Esophagus mucosa (tissue), 1 donor: ENCODE measurements around the gene MED7. TPM values are rescaled to one million over a fixed set of nuclear protein-coding genes. Genes with fewer than 3 reads are reported as not detected.
"Not testable (repeated sequence)": the region's sequence is repeated elsewhere in the genome, so short reads cannot be mapped to it uniquely, and the experiment has no call there.

Experiments
- ATAC-seq: fragments of 200-7000 bp; cut with Tn5 transposase; one replicate; pipeline ENCODE4 v1.9.1; 2020
- total RNA-seq: library from RNA; stranded (reverse); gene quantifications from one replicate; pipeline ENCODE4 v1.2.4, GENCODE V29; 2023
- donor health status: DM: yes; HTN: yes; CAD: no.

The MED7 gene
- total RNA-seq = 6.4 TPM

GRCh38 chr5:157142317-157143126 lies at the start of gene MED7:
MED7 (minus strand) TSS chr5:157142865; CDS start chr5:157139431, 3,434 bp downstream.
- peak; percentile 100 for ATAC-seq

- ATAC-seq = no peak
These were observed 46.6 kb upstream of the MED7 start for GRCh38 chr5:157189223-157189622.

- ATAC-seq = no peak
These were observed 45.6 kb upstream of the MED7 start for GRCh38 chr5:157188270-157188669.

- ATAC-seq = no peak
These were observed 44.5 kb upstream of the MED7 start for GRCh38 chr5:157187046-157187754.

GRCh38 chr5:157186309-157187045 lies 43.8 kb upstream of the MED7 start:
- ATAC-seq = no peak

GRCh38 chr5:157185122-157185521 lies 42.5 kb upstream of the MED7 start:
- not testable (repeated sequence) for ATAC-seq

- no peak for ATAC-seq
These were observed 41.5 kb upstream of the MED7 start for GRCh38 chr5:157184117-157184670.

GRCh38 chr5:157182143-157182757 lies 39.6 kb upstream of the MED7 start:
- no peak for ATAC-seq

- no peak for ATAC-seq
These were observed 38.0 kb upstream of the MED7 start, which contains the start of gene ITK for GRCh38 chr5:157180374-157181264. ITK (plus strand) TSS chr5:157180840; CDS start chr5:157180978, 138 bp downstream.

GRCh38 chr5:157178966-157179365 lies 36.3 kb upstream of the MED7 start:
- ATAC-seq = no peak

GRCh38 chr5:157177953-157178352 lies 35.3 kb upstream of the MED7 start:
- no peak for ATAC-seq

GRCh38 chr5:157175071-157175612 lies 32.5 kb upstream of the MED7 start:
- ATAC-seq = no peak

- ATAC-seq = peak; percentile 42
These were observed 29.7 kb upstream of the MED7 start for GRCh38 chr5:157172403-157172802.

GRCh38 chr5:157168286-157168685 lies 25.6 kb upstream of the MED7 start:
- ATAC-seq = no peak

- no peak for ATAC-seq
These were observed 24.6 kb upstream of the MED7 start for GRCh38 chr5:157167214-157167621.

- ATAC-seq = no peak
These were observed 23.8 kb upstream of the MED7 start, which contains the start of gene GARIN3 for GRCh38 chr5:157166214-157167213. GARIN3 (minus strand) TSS chr5:157166264; CDS start chr5:157166168, 96 bp downstream.

- no peak for ATAC-seq
These were observed 23.0 kb upstream of the MED7 start for GRCh38 chr5:157165668-157166067.

- ATAC-seq = no peak
These were observed 22.6 kb upstream of the MED7 start for GRCh38 chr5:157165261-157165660.

GRCh38 chr5:157164521-157164920 lies 21.9 kb upstream of the MED7 start:
- ATAC-seq = no peak
